ENCODE measurements around the gene TBC1D22A.

- TF ChIP-seq EZH2 (IDR thresholded peaks at IDR 0.05; ENCODE audit: borderline replicate concordance, insufficient read depth, low read length, poor library complexity, severe bottlenecking) (no peak), CTCF (IDR thresholded peaks at IDR 0.05; ENCODE audit: poor library complexity, severe bottlenecking) (no peak)
Measured at GRCh38 chr22:47007496-47007895, 245.0 kb downstream of the TBC1D22A start.
